IPS-15b (cell line): ENCODE results near the gene PRTG.
"Not testable (repeated sequence)": the region's sequence is repeated elsewhere in the genome, so short reads cannot be mapped to it uniquely, and the experiment has no call there.

Experiments used
- H3K27me3 ChIP-seq: one replicate; pipeline ENCODE4 v1.6.1; 2013; ENCODE audit warnings: low read length; ENCODE audit not compliant: control insufficient read depth, insufficient read depth
- H3K36me3 ChIP-seq: one replicate; pipeline ENCODE4 v1.6.1; 2013; ENCODE audit warnings: low read length; ENCODE audit not compliant: control insufficient read depth, insufficient read depth
- H3K4me1 ChIP-seq: one replicate; pipeline ENCODE4 v1.6.1; 2013; ENCODE audit warnings: mild to moderate bottlenecking, low read length; ENCODE audit not compliant: control insufficient read depth, insufficient read depth
- H3K4me3 ChIP-seq: one replicate; pipeline ENCODE4 v1.5.1; 2013; ENCODE audit warnings: low read depth, low read length
- H3K9ac ChIP-seq: one replicate; pipeline ENCODE4 v1.6.1; 2013; ENCODE audit warnings: low read depth, mild to moderate bottlenecking, low read length
- H3K9me3 ChIP-seq: one replicate; pipeline ENCODE4 v1.6.1; 2013; ENCODE audit warnings: mild to moderate bottlenecking, low read length; ENCODE audit not compliant: control insufficient read depth, insufficient read depth

Gene PRTG

DNA sequence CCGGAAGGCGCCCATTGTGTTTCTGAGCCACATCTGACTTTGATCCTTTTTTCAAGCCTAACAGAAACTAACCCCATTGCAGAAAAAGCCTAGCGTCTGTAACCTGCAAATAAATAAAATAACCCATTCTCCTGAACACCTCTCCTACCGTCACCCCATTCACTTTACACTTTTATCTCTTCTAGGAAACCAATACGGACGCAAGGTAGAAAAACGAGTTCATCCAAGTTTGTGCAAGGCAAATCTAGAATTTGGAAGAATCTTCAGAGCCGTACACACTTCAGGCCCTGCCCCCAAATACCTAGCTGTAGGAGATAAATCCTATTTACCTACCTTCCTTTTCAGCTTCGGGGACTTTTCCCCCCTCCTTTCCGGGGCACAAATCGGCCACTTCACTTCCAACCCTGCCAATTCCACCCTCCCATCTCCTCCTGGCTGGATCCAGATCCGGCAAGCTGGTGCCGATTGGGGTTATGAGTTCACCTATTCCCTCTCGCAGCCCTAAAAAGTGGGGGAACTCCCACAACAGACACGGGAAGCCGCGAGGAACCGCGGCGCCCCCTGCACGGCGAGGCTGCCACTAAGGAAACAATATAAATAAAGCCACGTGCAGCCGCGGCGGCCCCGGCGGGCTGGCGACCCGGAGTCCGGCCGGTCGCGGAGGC is 987 bp downstream of the PRTG start:
- H3K4me1 ChIP-seq = peaks cover 12% of the 10 kb centered on the region
- H3K36me3 ChIP-seq = no peaks in the 10 kb centered on the region
- no peaks in the 10 kb centered on the region for H3K9me3 ChIP-seq
- peaks cover 86% of the 10 kb centered on the region for H3K27me3 ChIP-seq
- H3K4me3 ChIP-seq = peak overlapping the region; percentile 42
- no peak overlapping the region for H3K9ac ChIP-seq

DNA sequence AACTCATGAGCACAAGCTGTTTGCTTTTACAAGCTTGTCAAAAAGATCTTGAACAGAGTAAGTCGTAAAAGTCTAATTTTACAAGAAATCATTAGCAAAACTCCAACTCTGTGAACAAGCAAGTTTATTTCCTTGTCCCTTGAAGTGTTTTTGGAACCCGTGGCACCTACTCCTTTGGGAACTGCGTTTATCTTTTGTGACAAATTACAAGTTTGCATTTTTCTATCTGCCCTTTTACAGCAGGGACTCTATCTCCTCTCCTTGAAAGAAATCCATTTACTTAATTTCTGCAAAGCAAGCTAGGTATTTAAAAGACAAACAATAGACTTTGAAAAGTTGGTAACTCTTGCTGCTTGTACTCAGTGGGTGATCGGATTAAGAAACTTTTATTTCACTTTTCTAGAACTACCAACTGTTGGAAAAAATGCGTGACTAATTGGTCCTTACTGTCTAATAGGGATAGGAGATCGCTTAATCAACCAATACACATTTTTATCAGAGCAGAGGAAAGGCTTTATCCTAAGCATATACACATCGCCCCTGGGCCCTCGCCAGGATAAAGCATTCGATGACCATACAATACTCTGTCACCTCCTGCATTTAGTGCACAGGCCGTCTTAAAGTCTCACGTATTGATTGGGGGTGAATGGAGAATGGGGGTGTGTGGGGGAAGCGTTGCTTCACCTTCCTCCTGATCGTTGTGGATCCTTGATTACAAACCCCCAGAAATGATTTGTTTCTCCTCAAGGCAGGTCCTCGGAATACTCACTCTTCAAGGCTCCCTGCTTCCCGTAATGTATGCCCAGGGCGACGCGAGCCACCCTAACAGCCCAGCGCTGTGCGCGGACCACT is 1.7 kb downstream of the PRTG start:
- H3K9ac ChIP-seq = no peak overlapping the region
- H3K36me3 ChIP-seq = no peaks in the 10 kb centered on the region
- peak overlapping the region; percentile 42 for H3K4me3 ChIP-seq
- H3K27me3 ChIP-seq = peaks cover 93% of the 10 kb centered on the region
- H3K9me3 ChIP-seq = no peaks in the 10 kb centered on the region
- H3K4me1 ChIP-seq = peaks cover 12% of the 10 kb centered on the region

- H3K4me3 ChIP-seq = no peak overlapping the region
- H3K4me1 ChIP-seq = peaks cover 12% of the 10 kb centered on the region
- H3K27me3 ChIP-seq = peaks cover 94% of the 10 kb centered on the region
- H3K9ac ChIP-seq = no peak overlapping the region
- H3K36me3 ChIP-seq = no peaks in the 10 kb centered on the region
- no peaks in the 10 kb centered on the region for H3K9me3 ChIP-seq
These were observed 2.5 kb downstream of the PRTG start for GRCh38 chr15:55740359-55740878.

GRCh38 chr15:55739641-55740040 is 3.3 kb downstream of the PRTG start:
- Histone ChIP-seq H3K4me3 (no peak overlapping the region), H3K9me3 (no peaks in the 10 kb centered on the region), H3K27me3 (peaks cover 94% of the 10 kb centered on the region), H3K36me3 (no peaks in the 10 kb centered on the region), H3K4me1 (peaks cover 12% of the 10 kb centered on the region), H3K9ac (no peak overlapping the region)

DNA sequence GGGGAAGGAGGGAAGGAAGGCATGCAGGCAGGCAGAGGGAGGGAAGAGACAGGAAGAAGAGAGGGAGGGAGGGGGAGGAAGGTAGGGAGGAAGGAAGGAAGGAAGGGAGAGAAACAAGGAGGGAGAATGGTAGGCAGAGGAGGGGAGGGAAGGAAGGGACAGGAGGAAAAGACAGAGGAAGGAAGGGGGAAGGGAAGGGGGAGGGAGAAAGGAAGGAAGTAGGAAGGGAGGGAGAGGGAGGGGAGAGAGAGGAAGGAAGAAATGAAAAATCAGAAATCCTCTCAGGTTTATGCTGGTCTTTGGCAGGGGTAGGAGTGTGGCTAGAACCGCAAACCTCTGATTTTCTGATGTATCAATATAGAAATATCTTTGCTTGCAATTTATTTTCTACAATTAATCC is 4.2 kb downstream of the PRTG start:
- Histone ChIP-seq H3K9me3 (no peaks in the 10 kb centered on the region), H3K4me1 (peaks cover 12% of the 10 kb centered on the region), H3K27me3 (peaks cover 94% of the 10 kb centered on the region), H3K4me3 (no peak overlapping the region), H3K9ac (no peak overlapping the region), H3K36me3 (no peaks in the 10 kb centered on the region)

- H3K9me3 ChIP-seq = no peaks in the 10 kb centered on the region
- H3K36me3 ChIP-seq = no peaks in the 10 kb centered on the region
- no peak overlapping the region for H3K4me3 ChIP-seq
- no peak overlapping the region for H3K9ac ChIP-seq
- H3K4me1 ChIP-seq = peaks cover 12% of the 10 kb centered on the region
- H3K27me3 ChIP-seq = peaks cover 95% of the 10 kb centered on the region
These were observed 5.6 kb downstream of the PRTG start for GRCh38 chr15:55737373-55737772.

DNA sequence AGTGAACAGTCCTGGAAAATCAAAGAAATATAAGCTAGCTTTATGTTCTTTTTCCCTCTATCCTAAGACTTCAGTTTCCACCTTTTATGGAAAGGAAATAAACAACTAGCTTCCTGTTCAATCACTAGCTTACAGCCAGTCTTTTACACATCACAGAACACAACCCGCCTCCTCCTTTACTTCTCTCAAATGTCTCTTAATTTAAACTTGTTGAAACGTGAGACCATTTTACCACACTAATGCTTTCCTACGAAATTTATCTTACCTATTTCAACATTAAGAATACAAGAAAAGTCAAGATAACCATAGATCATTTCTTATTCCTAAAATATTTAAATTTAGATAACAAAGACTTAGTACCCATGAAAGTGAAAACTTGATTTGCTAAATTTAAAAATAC is 6.2 kb downstream of the PRTG start:
- peaks cover 91% of the 10 kb centered on the region for H3K27me3 ChIP-seq
- no peaks in the 10 kb centered on the region for H3K9me3 ChIP-seq
- no peak overlapping the region for H3K4me3 ChIP-seq
- no peak overlapping the region for H3K9ac ChIP-seq
- H3K4me1 ChIP-seq = peaks cover 9% of the 10 kb centered on the region
- no peaks in the 10 kb centered on the region for H3K36me3 ChIP-seq

DNA sequence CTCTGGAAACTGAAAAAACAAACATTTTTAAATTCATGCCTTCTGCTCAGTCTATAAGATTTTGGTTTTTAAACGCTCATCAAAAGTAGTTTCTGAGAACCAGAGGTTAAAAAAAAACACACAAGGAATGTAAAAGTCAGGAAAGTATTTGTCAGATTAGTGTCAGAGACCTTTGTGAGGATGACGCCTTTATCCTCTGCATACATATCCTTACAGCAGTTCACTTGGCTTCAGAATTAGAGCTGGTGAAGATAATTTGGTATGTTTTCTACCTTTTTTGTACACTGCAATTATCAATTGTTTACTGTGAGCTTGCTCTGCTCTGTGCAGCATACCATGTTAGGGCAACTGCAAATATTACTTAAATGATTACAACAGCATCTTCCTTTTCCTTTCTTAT is 8.3 kb downstream of the PRTG start:
- Histone ChIP-seq H3K36me3 (no peaks in the 10 kb centered on the region), H3K4me1 (peaks cover 5% of the 10 kb centered on the region), H3K9ac (no peak overlapping the region), H3K27me3 (peaks cover 74% of the 10 kb centered on the region), H3K9me3 (no peaks in the 10 kb centered on the region), H3K4me3 (no peak overlapping the region)

DNA sequence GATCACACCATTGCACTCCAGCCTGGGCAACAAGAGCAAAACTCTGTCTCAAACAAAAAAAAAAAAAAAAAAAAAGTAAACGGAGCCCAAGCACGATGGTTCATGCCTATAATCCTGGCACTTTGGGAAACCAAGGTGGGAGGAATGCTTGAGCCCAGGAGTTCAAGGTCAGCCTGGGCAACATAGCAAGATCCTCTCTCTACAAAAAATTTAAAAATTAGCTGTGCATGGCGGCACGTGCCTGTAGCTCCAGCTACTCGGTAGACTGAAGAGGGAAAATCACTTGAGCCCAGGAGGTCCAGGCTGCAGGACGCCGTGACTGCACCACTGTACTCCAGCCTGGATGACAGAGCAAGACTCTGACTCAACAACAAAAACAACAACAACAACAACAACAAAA is 9.5 kb downstream of the PRTG start:
- H3K36me3 ChIP-seq, H3K9ac ChIP-seq, H3K4me1 ChIP-seq, H3K9me3 ChIP-seq, H3K4me3 ChIP-seq: not testable (repeated sequence)
- peaks cover 69% of the 10 kb centered on the region for H3K27me3 ChIP-seq

- H3K9ac ChIP-seq = no peak overlapping the region
- H3K27me3 ChIP-seq = peaks cover 9% of the 10 kb centered on the region
- H3K4me1 ChIP-seq = peaks cover 9% of the 10 kb centered on the region
- H3K4me3 ChIP-seq = no peak overlapping the region
- no peaks in the 10 kb centered on the region for H3K36me3 ChIP-seq
- H3K9me3 ChIP-seq = no peaks in the 10 kb centered on the region
These were observed 21.3 kb downstream of the PRTG start for GRCh38 chr15:55721554-55722185.

DNA sequence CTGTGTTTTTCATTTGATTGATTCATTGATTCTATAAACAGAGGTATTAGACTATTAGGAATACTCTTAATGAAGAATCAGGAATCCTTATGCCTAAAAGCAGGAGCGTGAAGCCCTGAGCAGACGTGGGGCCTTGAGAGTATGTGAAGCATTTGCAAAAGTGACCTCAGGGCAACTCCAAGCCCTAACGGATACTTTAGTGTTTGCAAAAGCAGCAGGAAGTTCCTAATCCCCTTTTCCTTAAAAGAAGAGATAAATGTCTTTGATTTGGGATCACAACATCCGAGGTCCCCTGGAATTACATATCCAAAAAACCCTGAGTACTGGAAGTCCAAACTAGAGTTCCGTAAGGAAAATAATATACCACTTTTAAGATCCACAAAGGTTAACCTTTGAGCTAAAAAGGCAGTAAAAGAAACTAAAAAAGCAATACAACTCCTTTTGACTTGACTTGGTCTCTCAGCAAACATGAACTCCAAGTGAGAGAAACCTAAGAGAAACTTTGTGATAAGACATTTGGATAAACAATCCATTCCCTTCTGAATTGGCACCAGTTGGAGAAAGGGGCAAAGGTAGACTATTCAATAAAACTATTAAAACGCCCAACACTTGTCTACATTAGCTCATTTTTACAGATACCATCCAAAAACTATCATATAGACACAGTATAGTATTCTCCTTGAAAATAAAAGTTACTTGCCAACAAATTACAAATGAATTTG is 27.4 kb downstream of the PRTG start:
- H3K4me3 ChIP-seq = no peak overlapping the region
- no peak overlapping the region for H3K9ac ChIP-seq
- H3K27me3 ChIP-seq = peaks cover 21% of the 10 kb centered on the region
- H3K9me3 ChIP-seq = no peaks in the 10 kb centered on the region
- H3K4me1 ChIP-seq = peaks cover 14% of the 10 kb centered on the region
- no peaks in the 10 kb centered on the region for H3K36me3 ChIP-seq
